GM12891 (cell line): ENCODE results near the gene MBD3L4.

Experiments used
- DNase-seq: peaks from one replicate; pipeline ENCODE4 v3.0.0; 2011; ENCODE audit warnings: low spot score; ENCODE audit not compliant: insufficient read length
- FAIRE-seq: peaks from 2 replicates; lab custom pipeline; 2011; peaks lifted over from hg19 to GRCh38; lab: Jason Lieb, UNC
- PAX5 ChIP-seq: IDR thresholded peaks from 2 replicates; pipeline ENCODE4 v1.6.1; 2011; ENCODE audit warnings: low read length, moderate library complexity, mild to moderate bottlenecking; ENCODE audit not compliant: insufficient read depth, severe bottlenecking
- POLR2A ChIP-seq: IDR thresholded peaks from 2 replicates; pipeline ENCODE4 v1.6.1; 2011; ENCODE audit warnings: low read depth, low read length, control low read depth
- POLR2AphosphoS5 ChIP-seq: IDR thresholded peaks from 2 replicates; pipeline ENCODE4 v1.6.1; 2011; ENCODE audit warnings: low read depth, low read length, control low read depth
- POU2F2 ChIP-seq: IDR thresholded peaks from 2 replicates; pipeline ENCODE4 v1.6.1; 2011; ENCODE audit warnings: low read depth, mild to moderate bottlenecking, control low read depth, low read length, moderate library complexity
- SPI1 ChIP-seq: IDR thresholded peaks from 2 replicates; pipeline ENCODE4 v1.6.1; 2011; ENCODE audit warnings: low read depth, low read length, control low read depth
- TAF1 ChIP-seq: IDR thresholded peaks from 2 replicates; pipeline ENCODE4 v1.6.1; 2011; ENCODE audit warnings: low read depth, low read length, control low read depth

Gene MBD3L4

DNA sequence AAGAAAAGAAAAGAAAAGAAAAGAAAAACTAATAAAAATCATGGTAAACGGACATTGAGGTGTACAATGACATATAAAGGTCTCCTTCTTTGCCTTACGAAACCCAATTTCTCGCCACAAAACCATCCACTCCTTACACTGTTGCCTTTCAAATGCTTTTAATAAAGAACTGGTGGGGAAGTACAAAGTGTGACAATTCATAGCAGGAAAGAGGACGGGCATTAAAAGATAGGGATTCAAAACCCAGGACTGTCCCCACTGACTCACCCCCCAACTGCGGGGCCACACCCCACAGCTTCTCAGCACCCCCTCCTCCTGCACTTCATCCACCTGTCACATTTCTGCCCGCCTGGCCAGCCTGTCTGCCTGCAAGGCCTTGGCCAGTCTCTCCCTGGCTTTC is 21.2 kb downstream of the MBD3L4 start:
- FAIRE-seq (no peak), DNase-seq (no peak)
- TF ChIP-seq POU2F2 (no peak), POLR2AphosphoS5 (no peak), SPI1 (no peak), POLR2A (no peak), TAF1 (no peak), PAX5 (no peak)

GRCh38 chr19:7013678-7014077 is 26.3 kb downstream of the MBD3L4 start:
- FAIRE-seq, result no peak
- TF ChIP-seq POLR2A (no peak), SPI1 (peak; percentile 7; the same call in 1 of the 2 replicates)
- no peak for DNase-seq

GRCh38 chr19:7010722-7011593 is 29.0 kb downstream of the MBD3L4 start:
- DNase-seq (no peak), FAIRE-seq (no peak)
- TF ChIP-seq POLR2AphosphoS5 (no peak), SPI1 (no peak), POU2F2 (no peak), POLR2A (no peak), TAF1 (no peak), PAX5 (no peak)

DNA sequence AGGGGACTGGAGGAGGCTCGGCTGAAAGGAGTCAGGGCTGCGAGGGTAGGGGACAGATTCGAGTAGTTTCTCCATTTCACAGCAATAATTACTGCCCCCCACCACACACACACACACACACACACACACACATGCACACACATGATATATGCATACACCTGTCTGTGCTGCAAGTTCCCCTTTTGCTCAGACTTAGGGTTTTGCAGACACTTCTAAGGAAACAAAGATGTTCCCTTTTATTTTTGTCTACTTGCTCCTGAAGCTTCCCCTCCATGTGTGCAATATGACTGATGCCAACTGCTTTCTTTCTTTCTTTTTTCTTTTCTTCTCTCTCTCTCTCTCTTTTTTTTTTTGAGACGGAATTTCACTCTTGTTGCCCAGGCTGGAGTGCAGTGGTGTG is 32.1 kb downstream of the MBD3L4 start:
- no peak for DNase-seq
- TF ChIP-seq POLR2A (no peak), POU2F2 (no peak), POLR2AphosphoS5 (no peak), PAX5 (no peak), SPI1 (no peak), TAF1 (no peak)
- FAIRE-seq, result no peak

- FAIRE-seq, result no peak
- DNase-seq, result no peak
- TF ChIP-seq PAX5 (no peak), SPI1 (no peak), POLR2A (no peak), POLR2AphosphoS5 (no peak), POU2F2 (no peak), TAF1 (no peak)
Observed at GRCh38 chr19:7006135-7006704, 33.8 kb downstream of the MBD3L4 start.

DNA sequence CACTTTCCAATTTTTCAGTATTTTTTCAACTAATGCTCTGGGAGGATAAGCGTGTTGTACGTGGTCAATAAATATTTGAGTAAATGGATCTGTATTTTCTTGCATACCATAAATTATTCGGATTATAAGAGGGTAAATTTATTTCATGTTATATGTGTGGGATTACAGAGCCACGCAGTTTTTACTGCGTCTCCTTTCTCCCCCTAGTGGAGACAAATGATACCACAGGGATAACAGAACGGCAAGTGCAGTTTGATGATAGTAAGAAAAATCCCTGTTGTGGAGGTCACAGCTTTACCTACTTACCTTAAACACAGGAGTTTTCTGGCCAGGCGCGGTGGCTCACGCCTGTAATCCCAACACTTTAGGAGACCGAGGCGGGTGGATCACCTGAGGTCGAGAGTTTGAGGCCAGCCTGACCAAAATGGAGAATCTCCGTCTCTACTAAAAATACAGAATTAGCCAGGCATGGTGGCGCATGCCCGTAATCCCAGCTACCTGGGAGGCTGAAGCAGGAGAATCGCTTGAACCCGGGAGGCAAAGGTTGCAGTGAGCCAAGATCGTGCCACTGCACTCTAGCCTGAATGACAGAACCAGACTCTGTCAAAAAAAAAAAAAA is 35.6 kb downstream of the MBD3L4 start:
- no peak for TF ChIP-seq TAF1
- TF ChIP-seq SPI1, result no peak
- no peak for TF ChIP-seq POLR2A
- no peak for TF ChIP-seq POLR2AphosphoS5
- no peak for TF ChIP-seq PAX5
- TF ChIP-seq POU2F2, result no peak
- DNase-seq, result no peak
- peak; percentile 71 for FAIRE-seq

DNA sequence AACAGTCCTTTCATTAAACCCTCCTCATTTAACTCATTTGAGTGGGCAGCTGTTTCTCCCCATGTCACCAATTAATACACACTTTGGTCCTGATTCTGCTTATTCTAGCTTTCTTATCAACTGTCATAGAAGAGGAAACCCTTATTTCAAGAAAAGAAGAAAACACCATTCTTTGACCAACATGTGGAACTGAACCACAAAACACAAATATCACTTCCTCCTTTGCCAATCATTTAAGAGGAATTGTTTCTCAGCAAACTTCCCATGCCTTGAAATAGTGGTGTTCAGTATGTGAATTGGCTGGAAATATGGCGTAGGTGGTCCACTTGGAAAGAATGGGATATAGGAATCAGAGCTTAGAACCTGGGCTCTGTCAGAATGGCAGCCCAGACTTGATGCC is 39.2 kb downstream of the MBD3L4 start:
- TF ChIP-seq PAX5, result no peak
- no peak for TF ChIP-seq SPI1
- TF ChIP-seq POLR2A, result no peak
- no peak for TF ChIP-seq POU2F2
- no peak for TF ChIP-seq POLR2AphosphoS5
- DNase-seq, result no peak
- no peak for FAIRE-seq

DNA sequence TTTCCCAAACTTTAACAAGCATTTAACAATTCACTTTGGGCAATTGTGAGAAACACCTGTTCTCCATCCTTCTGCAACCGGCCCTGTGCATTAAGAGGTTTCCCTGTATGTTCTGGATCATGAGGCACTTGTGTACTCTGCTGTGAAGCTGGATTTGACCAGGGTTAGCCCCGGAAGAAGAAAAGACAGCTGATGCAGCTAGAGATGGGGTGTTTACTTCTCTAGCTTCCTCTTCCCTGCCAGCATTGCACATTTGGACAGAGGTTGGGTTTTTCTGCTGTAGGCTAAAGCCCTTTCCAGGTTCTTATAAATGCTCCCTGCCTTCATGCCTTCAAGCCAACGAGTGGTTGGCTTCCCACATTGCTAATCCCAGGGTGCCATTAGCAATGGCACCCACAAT is 39.6 kb downstream of the MBD3L4 start:
- DNase-seq (no peak), FAIRE-seq (no peak)
- TF ChIP-seq POLR2A, result no peak
- TF ChIP-seq POLR2AphosphoS5, result no peak
- no peak for TF ChIP-seq SPI1
- TF ChIP-seq TAF1, result no peak
- no peak for TF ChIP-seq POU2F2
- no peak for TF ChIP-seq PAX5

DNA sequence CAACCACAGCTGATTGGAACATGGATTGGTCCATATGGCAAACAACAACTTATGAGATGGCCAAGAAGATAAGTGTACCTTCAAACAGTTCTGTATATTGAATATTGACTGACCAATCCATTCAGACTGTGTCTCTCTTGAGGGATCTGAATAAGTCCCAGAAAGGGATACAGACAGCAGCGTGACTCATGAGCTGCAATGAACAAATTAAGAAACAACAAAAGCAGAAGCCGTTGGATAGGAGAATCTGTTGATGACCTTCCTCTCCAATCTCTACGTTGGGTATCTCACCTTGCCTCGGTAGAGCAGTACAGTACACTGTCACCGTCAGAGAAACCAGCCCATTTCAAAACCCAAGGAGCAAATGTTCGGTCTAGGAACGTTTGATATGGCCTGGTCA is 40.0 kb downstream of the MBD3L4 start:
- DNase-seq (no peak), FAIRE-seq (no peak)
- TF ChIP-seq POU2F2 (no peak), SPI1 (no peak), POLR2AphosphoS5 (no peak), TAF1 (no peak), POLR2A (no peak), PAX5 (no peak)
